ENCODE data around the gene LY86. TPM values are rescaled to one million over a fixed set of nuclear protein-coding genes. Genes with fewer than 3 reads are reported as not detected.
A peak's percentile ranks its signal among the peaks of the same experiment; 100 is the strongest.

The LY86 gene
- total and polyA plus RNA-seq, 9 of the 15 experiments (the other 6 are each of a cell fraction or from before 2014, with no cell fraction given): 0.08 to 0.20 TPM; not detected in 7

- TF ChIP-seq, protein P1, sequence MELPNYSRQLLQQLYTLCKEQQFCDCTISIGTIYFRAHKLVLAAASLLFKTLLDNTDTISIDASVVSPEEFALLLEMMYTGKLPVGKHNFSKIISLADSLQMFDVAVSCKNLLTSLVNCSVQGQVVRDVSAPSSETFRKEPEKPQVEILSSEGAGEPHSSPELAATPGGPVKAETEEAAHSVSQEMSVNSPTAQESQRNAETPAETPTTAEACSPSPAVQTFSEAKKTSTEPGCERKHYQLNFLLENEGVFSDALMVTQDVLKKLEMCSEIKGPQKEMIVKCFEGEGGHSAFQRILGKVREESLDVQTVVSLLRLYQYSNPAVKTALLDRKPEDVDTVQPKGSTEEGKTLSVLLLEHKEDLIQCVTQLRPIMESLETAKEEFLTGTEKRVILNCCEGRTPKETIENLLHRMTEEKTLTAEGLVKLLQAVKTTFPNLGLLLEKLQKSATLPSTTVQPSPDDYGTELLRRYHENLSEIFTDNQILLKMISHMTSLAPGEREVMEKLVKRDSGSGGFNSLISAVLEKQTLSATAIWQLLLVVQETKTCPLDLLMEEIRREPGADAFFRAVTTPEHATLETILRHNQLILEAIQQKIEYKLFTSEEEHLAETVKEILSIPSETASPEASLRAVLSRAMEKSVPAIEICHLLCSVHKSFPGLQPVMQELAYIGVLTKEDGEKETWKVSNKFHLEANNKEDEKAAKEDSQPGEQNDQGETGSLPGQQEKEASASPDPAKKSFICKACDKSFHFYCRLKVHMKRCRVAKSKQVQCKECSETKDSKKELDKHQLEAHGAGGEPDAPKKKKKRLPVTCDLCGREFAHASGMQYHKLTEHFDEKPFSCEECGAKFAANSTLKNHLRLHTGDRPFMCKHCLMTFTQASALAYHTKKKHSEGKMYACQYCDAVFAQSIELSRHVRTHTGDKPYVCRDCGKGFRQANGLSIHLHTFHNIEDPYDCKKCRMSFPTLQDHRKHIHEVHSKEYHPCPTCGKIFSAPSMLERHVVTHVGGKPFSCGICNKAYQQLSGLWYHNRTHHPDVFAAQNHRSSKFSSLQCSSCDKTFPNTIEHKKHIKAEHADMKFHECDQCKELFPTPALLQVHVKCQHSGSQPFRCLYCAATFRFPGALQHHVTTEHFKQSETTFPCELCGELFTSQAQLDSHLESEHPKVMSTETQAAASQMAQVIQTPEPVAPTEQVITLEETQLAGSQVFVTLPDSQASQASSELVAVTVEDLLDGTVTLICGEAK (IDR thresholded peaks at IDR 0.05): no peak
- TF ChIP-seq, protein P1 (CRISPR knock-in tag; IDR thresholded peaks at IDR 0.05): no peak
- no peak for TF ChIP-seq MLX (CRISPR knock-in tag; conservative IDR thresholded peaks at IDR 0.05)
- TF ChIP-seq SNRNP70 (optimal IDR thresholded peaks at IDR 0.05; ENCODE audit: low read depth, low read length): no peak
- TF ChIP-seq, protein P2, sequence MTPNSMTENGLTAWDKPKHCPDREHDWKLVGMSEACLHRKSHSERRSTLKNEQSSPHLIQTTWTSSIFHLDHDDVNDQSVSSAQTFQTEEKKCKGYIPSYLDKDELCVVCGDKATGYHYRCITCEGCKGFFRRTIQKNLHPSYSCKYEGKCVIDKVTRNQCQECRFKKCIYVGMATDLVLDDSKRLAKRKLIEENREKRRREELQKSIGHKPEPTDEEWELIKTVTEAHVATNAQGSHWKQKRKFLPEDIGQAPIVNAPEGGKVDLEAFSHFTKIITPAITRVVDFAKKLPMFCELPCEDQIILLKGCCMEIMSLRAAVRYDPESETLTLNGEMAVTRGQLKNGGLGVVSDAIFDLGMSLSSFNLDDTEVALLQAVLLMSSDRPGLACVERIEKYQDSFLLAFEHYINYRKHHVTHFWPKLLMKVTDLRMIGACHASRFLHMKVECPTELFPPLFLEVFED (CRISPR knock-in tag; conservative IDR thresholded peaks at IDR 0.05): no peak
- no peak for TF ChIP-seq SAP30 (IDR thresholded peaks at IDR 0.05; ENCODE audit: borderline replicate concordance, insufficient read depth, low read depth, low read length, poor library complexity, severe bottlenecking)
- TF ChIP-seq NR2C1 (IDR thresholded peaks at IDR 0.05): no peak
- no peak for TF ChIP-seq NR2C1 (tag; IDR thresholded peaks at IDR 0.05)
- TF ChIP-seq NFXL1 (CRISPR knock-in tag; IDR thresholded peaks at IDR 0.05): no peak
- TF ChIP-seq MXI1 (IDR thresholded peaks at IDR 0.05; ENCODE audit: low read depth, low read length): peak; percentile 57; the same call in 1 of the 2 replicates
- no peak for TF ChIP-seq CBFA2T2 (conservative IDR thresholded peaks at IDR 0.05)
- no peak for TF ChIP-seq NKRF (IDR thresholded peaks at IDR 0.05; ENCODE audit: borderline replicate concordance)
Measured at GRCh38 chr6:6699741-6700367, 111.3 kb downstream of the LY86 start (continued).
